ENCODE results near the gene CBL. TPM values are rescaled to one million over a fixed set of nuclear protein-coding genes. Genes with fewer than 3 reads are reported as not detected.
A peak's percentile ranks its signal among the peaks of the same experiment; 100 is the strongest.

CBL gene
- total and polyA plus RNA-seq, 3 donors from 2014 or later: 58.5 to 65.7 (median 59.3) TPM

DNA sequence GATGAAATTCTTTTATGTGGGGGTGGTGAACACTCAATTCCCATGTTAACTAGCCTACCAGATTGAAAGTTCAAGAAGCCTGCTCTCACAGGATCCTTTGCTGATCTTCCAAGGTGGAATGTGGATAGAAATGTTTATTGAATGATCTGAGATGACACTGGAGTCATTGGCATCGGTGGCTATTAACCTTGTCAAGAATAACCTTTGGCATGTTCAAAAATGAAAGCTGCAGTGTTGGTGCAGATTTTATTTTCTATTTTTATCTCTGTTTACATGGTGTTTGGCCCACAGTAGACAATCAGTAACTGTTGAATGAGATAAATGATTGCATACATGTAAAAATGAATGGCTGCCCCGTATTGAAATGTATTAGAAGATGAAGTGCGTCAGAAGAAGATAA lies 91.8 kb downstream of the CBL start:
- H3K9me3 ChIP-seq: no peaks in the 10 kb centered on the region
- H3K4me3 ChIP-seq: no peak overlapping the region
- DNase-seq: no peak
- H3K4me1 ChIP-seq: no peaks in the 10 kb centered on the region
- H3K27me3 ChIP-seq: no peaks in the 10 kb centered on the region
- peak overlapping the region in 1 of 2 donors; percentile 26 for H3K27ac ChIP-seq
- no peak for TF ChIP-seq POLR2A (IDR thresholded peaks at IDR 0.05)
- TF ChIP-seq, protein P1, sequence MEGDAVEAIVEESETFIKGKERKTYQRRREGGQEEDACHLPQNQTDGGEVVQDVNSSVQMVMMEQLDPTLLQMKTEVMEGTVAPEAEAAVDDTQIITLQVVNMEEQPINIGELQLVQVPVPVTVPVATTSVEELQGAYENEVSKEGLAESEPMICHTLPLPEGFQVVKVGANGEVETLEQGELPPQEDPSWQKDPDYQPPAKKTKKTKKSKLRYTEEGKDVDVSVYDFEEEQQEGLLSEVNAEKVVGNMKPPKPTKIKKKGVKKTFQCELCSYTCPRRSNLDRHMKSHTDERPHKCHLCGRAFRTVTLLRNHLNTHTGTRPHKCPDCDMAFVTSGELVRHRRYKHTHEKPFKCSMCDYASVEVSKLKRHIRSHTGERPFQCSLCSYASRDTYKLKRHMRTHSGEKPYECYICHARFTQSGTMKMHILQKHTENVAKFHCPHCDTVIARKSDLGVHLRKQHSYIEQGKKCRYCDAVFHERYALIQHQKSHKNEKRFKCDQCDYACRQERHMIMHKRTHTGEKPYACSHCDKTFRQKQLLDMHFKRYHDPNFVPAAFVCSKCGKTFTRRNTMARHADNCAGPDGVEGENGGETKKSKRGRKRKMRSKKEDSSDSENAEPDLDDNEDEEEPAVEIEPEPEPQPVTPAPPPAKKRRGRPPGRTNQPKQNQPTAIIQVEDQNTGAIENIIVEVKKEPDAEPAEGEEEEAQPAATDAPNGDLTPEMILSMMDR (IDR thresholded peaks at IDR 0.05): no peak
- 65 to 78% methylated on average over 3 of the region's 3 CpGs for WGBS, 2 donors
- intact Hi-C loops (cut with DNase I; ENCODE audit: low total_unique reads): no loop called here
- H3K36me3 ChIP-seq (ENCODE audit: low read depth, missing control alignments): no peaks in the 10 kb centered on the region

DNA sequence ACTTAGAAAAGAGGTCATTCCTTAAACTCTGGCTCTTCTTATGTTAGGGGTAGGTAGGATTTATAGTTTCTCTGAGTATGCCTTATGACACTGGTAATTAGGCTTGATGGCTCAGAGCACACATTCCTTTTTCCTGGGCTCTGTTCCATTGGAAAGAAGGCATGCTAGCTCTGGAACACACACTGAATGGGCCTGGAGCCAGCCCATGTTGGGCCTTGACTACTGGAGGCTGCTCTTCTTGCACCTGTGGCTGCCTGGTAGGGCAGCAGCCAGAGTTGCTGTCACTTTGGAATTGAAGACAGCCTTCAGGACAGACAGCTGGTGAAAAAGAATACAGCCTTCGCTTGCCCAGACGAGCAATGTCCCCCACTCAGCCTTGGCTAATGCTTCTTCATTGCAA lies 92.6 kb downstream of the CBL start:
- intact Hi-C loops (cut with DNase I; ENCODE audit: low total_unique reads): no loop called here
- DNase-seq: no peak
- WGBS, 2 donors: 75 to 86% methylated on average over 2 of the region's 2 CpGs
- H3K4me1 ChIP-seq: no peaks in the 10 kb centered on the region
- H3K27ac ChIP-seq: peak overlapping the region in 1 of 2 donors; percentile 26
- H3K36me3 ChIP-seq (ENCODE audit: low read depth, missing control alignments): no peaks in the 10 kb centered on the region
- H3K9me3 ChIP-seq: no peaks in the 10 kb centered on the region
- TF ChIP-seq, protein P1 (IDR thresholded peaks at IDR 0.05): no peak
- no peak for TF ChIP-seq POLR2A (IDR thresholded peaks at IDR 0.05)
- no peak overlapping the region for H3K4me3 ChIP-seq
- no peaks in the 10 kb centered on the region for H3K27me3 ChIP-seq

GRCh38 chr11:119299416-119299815 lies 93.3 kb downstream of the CBL start:
- no peaks in the 10 kb centered on the region for H3K4me1 ChIP-seq
- TF ChIP-seq POLR2A (IDR thresholded peaks at IDR 0.05): no peak
- TF ChIP-seq, protein P1 (IDR thresholded peaks at IDR 0.05): no peak

DNA sequence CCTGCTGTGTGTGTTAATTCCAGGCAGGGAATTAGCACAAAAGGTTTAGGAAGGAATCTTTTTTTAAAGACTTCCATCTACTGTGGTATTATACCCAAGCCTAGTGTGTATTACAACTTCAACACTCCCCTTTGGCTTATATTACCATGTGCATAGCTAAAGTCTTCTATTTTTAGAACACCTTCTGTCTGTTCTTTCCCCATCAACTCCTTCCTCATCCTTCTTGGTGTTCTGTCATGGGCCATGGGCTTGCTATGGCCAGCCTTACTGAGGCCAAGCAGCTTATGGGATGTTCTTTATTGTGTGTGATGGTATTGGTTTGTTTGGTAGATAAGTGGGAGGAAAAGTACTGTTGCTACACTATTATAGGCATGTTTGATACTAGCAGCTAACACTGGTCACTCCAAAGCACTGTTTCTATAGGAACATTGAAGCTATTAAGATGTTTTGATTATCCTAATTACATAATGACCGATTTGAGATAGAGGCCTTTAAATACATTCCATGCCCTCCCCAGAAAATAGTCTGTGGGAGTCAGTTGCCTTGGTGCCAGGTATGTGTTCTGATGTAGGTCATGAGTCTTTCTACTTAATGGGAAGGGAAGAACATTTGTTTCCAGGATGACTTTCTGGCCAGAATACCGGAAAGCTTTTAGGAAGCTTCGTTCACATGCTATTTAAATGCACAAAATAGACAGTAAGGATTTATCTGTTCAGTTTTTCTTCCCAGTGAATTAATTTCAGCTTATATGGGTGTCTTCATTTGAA lies 94.2 kb downstream of the CBL start:
- Histone ChIP-seq H3K4me3 (no peak overlapping the region), H3K27ac (peak overlapping the region; percentile 34 to 54), H3K27me3 (no peaks in the 10 kb centered on the region), H3K4me1 (no peaks in the 10 kb centered on the region), H3K9me3 (no peaks in the 10 kb centered on the region), H3K36me3 (ENCODE audit: low read depth, missing control alignments) (no peaks in the 10 kb centered on the region)
- DNase-seq: no peak
- intact Hi-C loops (cut with DNase I; ENCODE audit: low total_unique reads): no loop called here
- TF ChIP-seq, protein P1 (IDR thresholded peaks at IDR 0.05): no peak
- no peak for TF ChIP-seq POLR2A (IDR thresholded peaks at IDR 0.05)
- 56 to 62% methylated on average over 3 of the region's 3 CpGs for WGBS, 2 donors

More at GRCh38 chr11:119299416-119299815, 93.3 kb downstream of the CBL start:
- H3K27ac ChIP-seq: no peak overlapping the region
- intact Hi-C loops (cut with DNase I; ENCODE audit: low total_unique reads): no loop called here
- H3K9me3 ChIP-seq: no peaks in the 10 kb centered on the region
- no peak for DNase-seq
- no peaks in the 10 kb centered on the region for H3K36me3 ChIP-seq (ENCODE audit: low read depth, missing control alignments)
- 98% methylated on average over 9 of the region's 9 CpGs for WGBS, 2 donors
- H3K4me3 ChIP-seq: no peak overlapping the region
- H3K27me3 ChIP-seq: no peaks in the 10 kb centered on the region
